CD14-positive monocyte (primary cell): ENCODE results near the gene GASK1B. TPM values are rescaled to one million over a fixed set of nuclear protein-coding genes. Genes with fewer than 3 reads are reported as not detected.

Source experiments
- DNase-seq, 3 donors: peaks; one replicate each; pipeline ENCODE4 v3.0.0-alpha.2; 2011 to 2022
- H2AFZ ChIP-seq: 2 replicates; pipeline ENCODE4 v1.6.0; 2012; ENCODE audit warnings: mild to moderate bottlenecking, low read depth, low read length, inconsistent platforms; ENCODE audit not compliant: insufficient read depth, poor library complexity, severe bottlenecking
- H3K27ac ChIP-seq, 2 donors: 1 replicate in 1 of 2; 2 replicates in 1 of 2; pipeline ENCODE4 v1.5.1; 2012 to 2013; ENCODE audit warnings: low read length in 2 of 2, control low read depth in 1 of 2, inconsistent platforms in 1 of 2, low read depth in 1 of 2, mild to moderate bottlenecking in 1 of 2
- H3K27me3 ChIP-seq, 2 donors: one replicate each; pipeline versions ENCODE4 v1.6.0 to v1.6.1; 2011 to 2013; ENCODE audit warnings: low read length in 2 of 2; ENCODE audit not compliant: control insufficient read depth in 2 of 2, insufficient read depth in 2 of 2
- H3K36me3 ChIP-seq, 2 donors: replicated peaks in 1 of 2; 1 replicate in 1 of 2; 2 replicates in 1 of 2; pipeline versions ENCODE4 v1.5.1 to v1.6.1; 2012 to 2013; ENCODE audit warnings: low read length in 2 of 2, control low read depth in 1 of 2, inconsistent platforms in 1 of 2, mild to moderate bottlenecking in 1 of 2; ENCODE audit not compliant: insufficient read depth in 2 of 2, control insufficient read depth in 1 of 2
- H3K4me1 ChIP-seq, 2 donors: 1 replicate in 1 of 2; 2 replicates in 1 of 2; pipeline versions ENCODE4 v1.5.1 to v1.6.1; 2012 to 2013; ENCODE audit warnings: low read length in 2 of 2, control low read depth in 1 of 2, inconsistent platforms in 1 of 2, mild to moderate bottlenecking in 1 of 2, moderate library complexity in 1 of 2; ENCODE audit not compliant: insufficient read depth in 2 of 2, control insufficient read depth in 1 of 2
- H3K4me2 ChIP-seq: replicated peaks from 2 replicates; pipeline ENCODE3; 2012; ENCODE audit warnings: low read length, moderate library complexity, mild to moderate bottlenecking; ENCODE audit not compliant: poor library complexity, severe bottlenecking; ENCODE audit errors: extremely low read depth
- H3K4me3 ChIP-seq, 3 experiments: fragments of 200-600 bp in 1 of 3; sonication (generic) in 1 of 3; replicated peaks in 1 of 3; 1 replicate in 2 of 3; 2 replicates in 1 of 3; pipeline ENCODE4 v1.5.1; 2011 to 2013; ENCODE audit warnings: low read length in 3 of 3, mild to moderate bottlenecking in 3 of 3, control low read depth in 2 of 3, low read depth in 2 of 3, inconsistent platforms in 1 of 3, moderate library complexity in 1 of 3
- H3K79me2 ChIP-seq: 2 replicates; pipeline ENCODE4 v1.6.0; 2012; ENCODE audit warnings: mild to moderate bottlenecking, control low read depth, inconsistent platforms, low read length, moderate library complexity; ENCODE audit not compliant: insufficient read depth
- H3K9ac ChIP-seq: 2 replicates; pipeline ENCODE4 v1.6.0; 2017; ENCODE audit warnings: low read length, mild to moderate bottlenecking; ENCODE audit not compliant: insufficient read depth, poor library complexity, severe bottlenecking
- H3K9me3 ChIP-seq, 2 donors: replicated peaks in 1 of 2; 1 replicate in 1 of 2; 2 replicates in 1 of 2; pipeline versions ENCODE4 v1.5.1 to v1.6.1; 2012 to 2013; ENCODE audit warnings: low read length in 2 of 2, control low read depth in 1 of 2; ENCODE audit not compliant: control insufficient read depth in 1 of 2, insufficient read depth in 1 of 2
- H4K20me1 ChIP-seq: 2 replicates; pipeline ENCODE4 v1.6.0; 2012; ENCODE audit warnings: mild to moderate bottlenecking, low read length, control low read depth, moderate library complexity; ENCODE audit not compliant: insufficient read depth
- H3K27ac Mint-ChIP-seq, 7 donors: one replicate each; pipeline ENCODE4 v1.8.0; 2020; ENCODE audit warnings: mild to moderate bottlenecking in 7 of 7, mixed read lengths in 7 of 7, moderate library complexity in 6 of 7, inconsistent platforms in 2 of 7
- H3K27me3 Mint-ChIP-seq, 3 donors: one replicate each; pipeline ENCODE4 v1.8.0; 2021 to 2022; ENCODE audit warnings: low read depth in 3 of 3, mild to moderate bottlenecking in 3 of 3, mixed read lengths in 3 of 3, moderate library complexity in 3 of 3, inconsistent platforms in 1 of 3
- H3K36me3 Mint-ChIP-seq, 2 donors: one replicate each; pipeline ENCODE4 v1.8.0; 2020; ENCODE audit warnings: mixed read lengths in 2 of 2, inconsistent platforms in 1 of 2, mild to moderate bottlenecking in 1 of 2
- H3K4me1 Mint-ChIP-seq: one replicate; pipeline ENCODE4 v1.8.0; 2020; ENCODE audit warnings: mild to moderate bottlenecking, mixed read lengths
- H3K4me3 Mint-ChIP-seq, 2 donors: one replicate each; pipeline ENCODE4 v1.8.0; 2020; ENCODE audit warnings: mild to moderate bottlenecking in 2 of 2, mixed read lengths in 2 of 2, moderate library complexity in 1 of 2
- H3K9me3 Mint-ChIP-seq, 7 donors: one replicate each; pipeline ENCODE4 v1.8.0; 2020 to 2022; ENCODE audit warnings: mixed read lengths in 7 of 7, mild to moderate bottlenecking in 6 of 7, moderate library complexity in 6 of 7, inconsistent platforms in 2 of 7
- CTCF ChIP-seq: fragments of 200-600 bp; IDR thresholded peaks from one replicate; pipeline ENCODE4 v1.8.0; 2022; ENCODE audit warnings: antibody characterized with exemption, mild to moderate bottlenecking
- WGBS: methylation state at CpG from one replicate; pipeline ENCODE4 v1.1.5; 2013; ENCODE audit warnings: missing lambda C conversion rate; ENCODE audit not compliant: insufficient coverage; 5-methylcytosine and 5-hydroxymethylcytosine counted together
- intact Hi-C, 2 donors: fragments of 100-400 bp; cut with micrococcal nuclease; formaldehyde crosslinking; loops; one replicate each; pipeline versions ENCODE4 v1.15.0 to v1.15.1; 2023
- polyA plus RNA-seq, 3 donors: library from polyadenylated mRNA; depleted of rRNA in 1 of 3; unstranded in 2 of 3; stranded (reverse) in 1 of 3; fragments of 300-500 nt in 2 of 3; fragments of >200 nt in 1 of 3; fragmentation: Illumina TruSeq in 2 of 3; gene quantifications; 1 replicate in 2 of 3; 2 replicates in 1 of 3; pipeline ENCODE4 v1.2.3, GENCODE V29; 2012 to 2021

The GASK1B gene
- polyA plus RNA-seq, 3 donors, result 34.4 to 106 (median 82.2) TPM

DNA sequence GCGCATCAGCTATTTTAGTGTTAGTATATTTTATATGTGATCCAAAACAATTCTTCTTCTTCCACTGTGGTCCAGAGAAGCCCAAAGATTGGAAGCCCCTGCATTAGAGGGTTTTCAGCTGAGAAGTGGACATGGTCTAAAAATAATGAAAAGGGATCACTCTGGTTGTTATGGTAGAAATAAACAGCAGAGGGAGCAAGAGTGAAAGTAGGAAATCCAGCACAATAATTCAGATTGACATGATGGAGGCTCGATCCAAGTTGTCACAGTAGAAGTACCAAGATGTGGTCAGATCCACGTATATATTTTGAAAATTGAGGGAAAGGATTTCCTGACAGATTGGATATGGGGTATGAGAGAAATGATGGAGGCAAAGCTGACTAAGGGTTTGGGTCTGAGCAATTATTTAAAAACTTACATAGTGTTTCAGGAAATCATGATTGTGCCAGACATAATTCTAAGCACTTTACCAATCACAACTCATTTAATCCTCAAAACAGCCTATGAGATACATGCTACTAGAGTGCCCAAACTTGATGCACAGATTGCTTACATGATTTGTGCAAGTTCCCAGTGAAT lies 20.4 kb upstream of the GASK1B start:
- H2AFZ ChIP-seq, result no peak overlapping the region

More for the DNA sequence above, 20.4 kb upstream of the GASK1B start:
- Histone ChIP-seq H3K27me3 (no peaks in the 10 kb centered on the region), H3K4me3 (no peak overlapping the region), H3K36me3 (peaks cover 0 to 84% of the 10 kb centered on the region in 2 donors), H3K27ac (peak overlapping the region in 1 of 2 donors; percentile 23), H4K20me1 (no peaks in the 10 kb centered on the region), H3K4me2 (no peak overlapping the region), H3K9ac (no peak overlapping the region), H3K9me3 (no peaks in the 10 kb centered on the region), H3K79me2 (no peaks in the 10 kb centered on the region), H3K4me1 (peaks cover 0 to 2% of the 10 kb centered on the region in 2 donors)
- Mint-ChIP-seq H3K9me3 (peaks cover 0 to 3% (median 0%) of the 10 kb centered on the region in 7 donors), H3K27ac (no peak overlapping the region), H3K36me3 (peaks cover 54 to 82% of the 10 kb centered on the region in 2 donors), H3K27me3 (no peaks in the 10 kb centered on the region), H3K4me3 (peak overlapping the region in 1 of 2 donors; percentile 49), H3K4me1 (peaks cover 15% of the 10 kb centered on the region)
- DNase-seq, result peak in 2 of 3 donors; percentile 39 to 49
- WGBS, result 0% methylated on average over 1 of the region's 3 CpGs
- peak; percentile 73 for TF ChIP-seq CTCF
- intact Hi-C loops, result no loop called here
